ENCODE measurements around the gene TCFL5.

TCFL5 gene

DNA sequence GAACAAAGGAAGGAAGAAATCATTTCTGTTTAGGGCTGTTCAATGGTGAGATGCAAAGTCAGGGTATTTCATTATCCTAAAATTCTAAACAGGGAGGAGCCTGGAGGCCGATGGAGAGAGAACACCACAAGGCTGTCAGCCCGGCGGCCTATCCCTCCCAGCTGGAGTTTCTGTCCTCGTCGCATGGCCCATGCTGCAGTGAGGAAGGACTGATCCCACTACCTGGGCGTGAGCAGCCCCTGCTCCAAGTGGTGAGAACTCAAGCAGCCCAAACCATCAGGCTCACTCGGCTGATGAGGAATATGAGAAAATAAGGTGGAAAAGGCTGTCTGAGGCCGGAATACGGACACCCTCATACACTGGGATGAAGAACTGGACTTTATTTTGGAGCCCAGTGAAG, 33.9 kb upstream of the TCFL5 start:
- no peak for DNase-seq

DNA sequence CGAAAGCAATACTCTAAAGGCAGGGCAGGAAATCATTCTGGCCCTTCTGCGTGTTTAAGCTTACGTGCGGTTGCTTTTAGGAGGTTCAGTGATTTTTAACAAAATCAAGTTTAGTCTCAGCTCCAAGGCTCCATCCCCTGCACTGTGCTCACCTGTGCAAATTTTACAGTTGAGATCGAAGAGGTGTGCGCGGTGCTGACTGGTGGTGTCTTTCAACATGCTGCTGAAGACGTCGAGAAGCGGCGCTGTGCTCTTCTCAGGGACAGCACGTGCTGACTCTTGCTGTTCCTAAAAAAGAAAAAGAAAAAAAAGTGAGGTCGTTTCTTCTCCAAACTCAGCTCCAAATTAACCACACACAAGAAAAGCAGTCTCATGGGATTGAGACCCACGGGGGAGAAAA, 32.6 kb upstream of the TCFL5 start:
- no peak for DNase-seq

DNA sequence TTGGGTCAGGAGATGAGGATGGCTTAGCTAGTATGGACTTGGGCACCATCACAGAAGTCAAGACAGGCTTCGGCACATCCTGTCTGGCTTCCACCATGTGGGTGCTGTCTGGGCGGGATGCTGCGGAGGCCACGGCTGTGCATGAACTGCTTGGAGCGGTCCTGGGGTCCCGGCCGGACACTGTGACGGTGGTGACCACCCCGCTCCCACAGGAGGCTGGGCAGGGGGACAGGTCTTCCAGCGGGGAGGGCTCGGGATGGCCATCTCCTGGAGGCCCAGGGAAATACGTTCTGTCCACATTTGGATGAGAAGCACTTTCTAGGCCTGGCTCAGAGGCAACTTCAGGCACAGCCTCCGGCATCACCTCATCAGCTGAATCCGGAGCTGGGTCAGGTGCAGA, 32.1 kb upstream of the TCFL5 start:
- no peak for DNase-seq

DNA sequence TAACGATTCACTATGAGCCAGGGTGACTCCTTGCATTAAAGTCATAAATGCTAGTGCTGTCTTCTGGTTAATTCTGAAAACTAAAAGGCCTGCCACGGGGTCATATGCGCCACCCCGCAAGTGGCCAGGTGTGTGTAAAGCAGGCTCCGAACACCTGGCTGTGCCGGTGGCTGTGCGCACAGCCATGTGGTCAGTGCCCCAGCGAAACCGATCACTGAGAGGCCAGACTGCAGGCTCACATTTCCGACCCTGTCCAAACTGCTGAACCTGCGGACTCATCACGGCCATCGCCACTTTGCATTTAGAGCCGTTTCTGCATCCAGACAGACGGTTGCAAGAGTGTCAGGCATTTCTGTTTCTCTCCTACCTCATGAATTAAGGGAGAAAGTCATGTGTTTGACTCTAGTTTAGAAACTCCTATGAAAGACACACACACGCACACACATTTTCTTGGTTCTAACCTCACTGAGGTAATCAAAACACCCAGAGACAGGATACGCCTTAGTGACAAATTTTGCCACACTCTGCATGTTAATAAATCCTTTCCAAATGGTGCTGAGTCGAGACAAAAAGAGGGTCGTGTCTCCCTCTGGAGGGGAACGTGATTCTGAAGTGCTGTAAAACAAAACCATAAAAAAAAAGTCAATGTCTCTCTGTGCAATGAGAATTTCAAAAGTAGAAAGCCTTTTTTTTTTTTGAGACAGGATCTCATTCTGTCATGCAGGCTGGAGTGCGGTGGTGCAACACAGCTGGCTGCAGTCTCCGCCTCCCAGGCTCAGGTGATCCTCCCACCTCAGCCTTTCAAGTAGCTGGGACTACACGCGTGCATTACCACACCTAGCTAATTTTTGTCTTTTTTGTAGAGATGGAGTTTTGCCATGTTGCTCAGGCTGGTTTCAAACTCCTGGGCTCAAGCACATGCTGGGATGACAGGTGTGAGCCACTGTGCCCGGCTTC, 31.0 kb upstream of the TCFL5 start:
- no peak for DNase-seq

DNA sequence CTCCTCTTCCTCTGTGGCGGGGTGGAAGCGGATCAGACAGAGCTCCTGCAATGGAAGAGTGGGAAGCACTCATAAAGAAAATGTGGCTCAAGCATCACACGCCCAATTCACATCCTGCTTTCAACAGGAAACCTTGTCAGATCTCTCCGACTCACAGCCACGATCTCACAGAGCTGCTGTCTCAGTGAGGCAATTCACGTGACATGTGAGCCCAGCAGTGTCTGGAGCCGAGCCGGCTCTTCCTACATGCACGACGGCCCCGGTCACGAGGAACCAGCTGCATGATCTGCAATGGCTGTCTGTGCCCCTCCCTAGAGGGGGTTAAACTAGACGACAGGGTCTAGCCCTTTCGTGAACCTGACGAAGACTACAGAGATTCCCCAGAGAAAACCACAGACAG, 29.5 kb upstream of the TCFL5 start:
- no peak for DNase-seq

DNA sequence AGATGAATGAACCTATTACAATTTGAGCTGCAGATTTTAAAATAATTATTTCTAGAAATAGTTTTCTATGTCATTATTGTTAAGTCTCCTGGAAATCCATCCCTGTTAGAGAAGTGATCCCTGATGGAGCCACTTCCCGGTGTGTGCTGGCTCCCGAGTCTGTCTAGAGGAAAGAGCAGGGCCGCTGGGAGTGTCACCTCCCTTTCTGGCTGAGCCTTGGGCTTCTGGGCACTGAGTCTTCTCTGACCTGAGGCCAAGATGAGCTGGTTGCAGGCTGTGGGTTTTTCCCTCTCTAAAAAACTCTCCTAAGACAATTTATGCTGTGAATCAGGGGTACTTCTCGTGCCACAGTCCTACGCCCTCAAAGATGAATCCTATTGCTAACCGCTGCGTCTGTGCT, 28.8 kb upstream of the TCFL5 start:
- DNase-seq: no peak

DNA sequence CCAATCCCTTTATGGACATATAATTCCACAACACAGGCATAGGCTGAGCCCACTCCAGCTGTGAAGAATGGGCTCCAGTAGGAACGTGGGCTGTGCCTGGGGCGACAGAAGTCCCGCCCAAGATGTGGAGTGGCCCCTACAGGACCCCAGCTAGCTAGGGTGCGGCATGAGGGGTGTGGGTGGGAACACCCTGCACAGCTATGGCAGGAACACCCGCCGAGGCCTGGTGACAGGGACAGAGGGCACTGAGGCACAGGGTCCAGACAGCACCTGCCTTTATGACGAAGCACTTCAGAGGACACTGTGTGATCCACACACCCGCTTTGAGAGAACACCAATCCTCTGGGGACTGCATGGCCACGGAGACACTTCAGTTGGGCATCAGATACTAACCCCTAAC, 28.2 kb upstream of the TCFL5 start:
- no peak for DNase-seq

DNA sequence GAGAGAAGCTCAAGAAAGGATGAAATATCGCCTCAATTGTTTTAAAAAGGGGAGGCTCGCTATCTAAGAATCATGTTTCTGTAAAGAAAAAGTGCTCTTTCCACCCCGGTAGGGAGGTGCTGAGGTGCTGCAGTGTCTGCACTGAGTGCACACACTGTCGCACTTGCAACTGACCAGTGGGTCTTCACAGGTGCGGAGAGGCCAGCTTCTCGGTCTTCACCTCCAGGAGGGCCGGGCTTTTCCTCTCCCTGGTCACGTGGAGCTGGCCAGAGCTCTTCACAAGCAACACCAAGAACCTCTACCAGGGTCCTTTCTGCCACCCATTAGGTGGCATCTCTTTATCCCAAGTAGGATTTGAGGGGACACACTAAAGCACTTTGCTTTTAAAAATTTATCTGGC, 27.8 kb upstream of the TCFL5 start:
- no peak for DNase-seq

DNA sequence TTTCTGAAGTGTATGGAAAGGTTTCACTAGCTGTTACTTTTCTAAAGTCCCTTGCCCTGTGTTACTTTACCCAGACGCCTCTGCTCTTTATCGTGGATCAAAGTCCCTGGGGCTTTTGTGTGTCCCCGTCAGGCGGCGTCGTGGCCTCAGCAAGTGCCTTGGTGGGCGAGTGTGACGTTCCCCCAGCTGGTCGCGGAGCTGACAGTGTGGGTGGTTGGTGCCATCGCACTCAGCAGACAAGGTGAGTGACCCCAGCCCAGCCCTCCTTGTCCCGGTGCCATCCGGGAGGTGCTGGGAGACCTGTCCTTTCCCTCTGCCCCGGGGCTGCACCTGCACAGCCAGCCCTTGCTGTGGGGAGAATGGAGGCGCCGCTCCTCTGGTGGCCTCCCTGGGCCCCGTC, 27.3 kb upstream of the TCFL5 start:
- DNase-seq: no peak

DNA sequence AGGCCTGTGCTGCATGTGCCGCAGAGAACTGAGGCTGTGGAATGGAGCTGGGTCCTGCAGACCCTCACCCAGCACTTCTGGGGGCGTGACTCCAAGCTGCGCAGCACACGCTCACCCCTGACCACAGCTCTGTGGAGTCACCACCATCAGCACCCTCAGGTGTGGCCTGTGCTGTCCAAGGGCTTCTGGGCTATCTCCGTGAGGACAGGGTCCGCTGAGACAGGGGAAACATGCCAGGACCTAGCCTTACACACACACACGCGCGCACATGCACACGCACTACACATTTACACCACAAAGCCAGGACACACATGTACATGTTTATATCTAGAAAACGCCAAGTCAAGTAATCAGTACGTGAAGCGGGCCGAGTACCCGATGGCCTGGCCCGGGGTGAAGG, 26.8 kb upstream of the TCFL5 start:
- DNase-seq: no peak

DNA sequence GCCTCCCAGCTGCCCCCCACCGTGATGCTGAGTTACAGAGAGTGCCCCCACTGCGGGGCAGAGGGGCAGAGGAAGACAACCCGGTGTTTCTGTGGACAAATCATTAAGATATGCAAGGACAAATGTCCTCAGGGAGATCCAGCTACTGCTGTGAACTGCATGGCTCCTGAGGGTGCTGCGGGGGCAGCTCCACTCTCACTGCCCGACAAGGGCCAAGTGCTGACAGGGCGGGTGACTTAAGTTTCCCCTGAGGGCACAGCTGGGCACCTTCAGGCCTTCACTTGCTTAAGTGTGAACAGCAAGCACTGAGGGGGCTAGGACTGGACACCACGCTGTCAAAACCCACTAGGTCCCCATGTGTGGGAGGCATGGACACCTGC, 26.2 kb upstream of the TCFL5 start:
- DNase-seq: no peak

DNA sequence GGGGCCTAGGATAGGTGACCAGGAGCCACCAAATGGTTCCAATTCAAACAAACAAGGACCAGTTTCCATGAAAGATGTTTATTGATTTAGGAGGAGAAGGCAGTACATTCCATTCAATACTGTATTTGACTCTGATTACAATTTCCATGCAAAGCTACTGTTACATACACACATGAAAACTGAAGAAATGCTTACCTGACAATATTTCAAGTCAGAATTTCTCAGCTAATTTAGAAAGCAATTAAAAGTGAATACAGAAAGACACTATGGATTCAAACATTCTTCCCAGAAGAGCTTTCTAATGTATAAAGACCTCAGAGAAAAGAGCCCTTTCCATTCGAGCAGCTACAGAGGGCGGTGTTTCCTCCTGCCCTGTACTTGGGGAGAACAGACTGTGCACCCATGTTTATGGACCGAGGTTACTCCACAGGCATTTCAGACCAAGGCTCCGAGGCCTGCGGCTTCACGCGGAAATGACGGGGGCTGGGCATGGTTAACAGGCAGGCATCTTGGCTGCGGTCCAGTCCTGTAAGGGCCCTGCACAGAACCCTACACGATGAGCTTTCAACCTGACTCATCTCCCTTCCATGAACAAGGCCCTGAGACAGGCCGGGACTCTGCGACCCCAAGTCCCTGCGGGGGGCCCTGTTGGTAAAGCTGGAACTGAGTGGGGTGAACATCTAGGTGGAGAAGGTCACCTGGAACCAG, 25.7 kb upstream of the TCFL5 start:
- DNase-seq: peak; percentile 83

DNA sequence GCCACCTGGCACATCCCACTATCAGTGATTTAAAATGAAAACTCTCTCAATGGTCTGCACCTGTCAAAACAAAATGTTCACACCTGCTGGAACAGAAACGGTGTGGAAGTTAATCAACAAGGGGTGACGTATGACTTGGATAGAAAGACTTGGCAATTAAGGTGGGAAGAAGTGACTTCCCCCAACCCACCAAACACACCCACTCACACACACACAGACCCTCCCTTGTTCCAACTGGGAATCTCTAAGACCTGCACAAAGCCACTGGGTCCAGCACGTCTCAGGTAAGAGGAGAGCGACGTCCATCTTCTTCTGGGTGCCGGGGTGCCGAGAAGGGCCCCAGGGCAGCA, 25.1 kb upstream of the TCFL5 start:
- no peak for DNase-seq

DNA sequence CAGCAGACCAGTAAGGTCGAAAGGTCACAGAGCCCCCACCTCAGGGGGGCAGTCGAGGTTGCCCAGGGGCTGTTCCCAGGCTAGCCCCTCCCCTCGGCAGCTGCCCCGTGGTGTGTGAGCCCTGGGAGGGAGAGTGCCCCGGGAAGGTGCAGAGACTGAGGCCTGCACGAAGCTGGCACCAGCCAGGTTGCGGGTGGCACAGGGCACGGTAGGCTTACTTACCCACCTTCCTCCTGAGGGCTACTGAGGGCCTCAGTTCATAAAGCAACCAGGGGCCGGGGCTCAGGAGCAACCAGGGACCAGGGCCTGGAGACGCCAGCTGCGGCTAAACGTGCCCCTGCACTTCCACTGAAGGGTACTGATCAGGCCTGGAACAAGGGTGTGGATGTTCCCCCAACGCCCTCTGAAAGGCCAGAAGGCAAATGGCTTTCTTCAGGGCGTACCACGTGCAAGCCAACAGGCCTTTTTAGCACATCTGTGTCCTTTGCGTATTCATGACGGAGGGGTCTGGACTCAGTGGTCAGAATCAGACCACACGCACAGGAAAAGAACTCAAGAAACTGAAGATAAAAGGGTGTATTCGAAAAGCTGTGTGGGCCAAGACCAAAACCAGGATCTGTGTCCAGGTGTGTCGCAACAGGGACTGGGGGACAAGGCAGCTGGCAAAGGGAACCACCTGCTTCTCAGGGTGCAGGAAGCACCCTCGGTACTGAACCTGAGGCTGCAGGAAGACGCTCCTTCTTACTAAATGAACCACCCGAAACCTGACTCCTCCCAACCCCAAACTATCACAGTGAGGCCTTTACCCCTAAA, 24.5 kb upstream of the TCFL5 start:
- DNase-seq: no peak

DNA sequence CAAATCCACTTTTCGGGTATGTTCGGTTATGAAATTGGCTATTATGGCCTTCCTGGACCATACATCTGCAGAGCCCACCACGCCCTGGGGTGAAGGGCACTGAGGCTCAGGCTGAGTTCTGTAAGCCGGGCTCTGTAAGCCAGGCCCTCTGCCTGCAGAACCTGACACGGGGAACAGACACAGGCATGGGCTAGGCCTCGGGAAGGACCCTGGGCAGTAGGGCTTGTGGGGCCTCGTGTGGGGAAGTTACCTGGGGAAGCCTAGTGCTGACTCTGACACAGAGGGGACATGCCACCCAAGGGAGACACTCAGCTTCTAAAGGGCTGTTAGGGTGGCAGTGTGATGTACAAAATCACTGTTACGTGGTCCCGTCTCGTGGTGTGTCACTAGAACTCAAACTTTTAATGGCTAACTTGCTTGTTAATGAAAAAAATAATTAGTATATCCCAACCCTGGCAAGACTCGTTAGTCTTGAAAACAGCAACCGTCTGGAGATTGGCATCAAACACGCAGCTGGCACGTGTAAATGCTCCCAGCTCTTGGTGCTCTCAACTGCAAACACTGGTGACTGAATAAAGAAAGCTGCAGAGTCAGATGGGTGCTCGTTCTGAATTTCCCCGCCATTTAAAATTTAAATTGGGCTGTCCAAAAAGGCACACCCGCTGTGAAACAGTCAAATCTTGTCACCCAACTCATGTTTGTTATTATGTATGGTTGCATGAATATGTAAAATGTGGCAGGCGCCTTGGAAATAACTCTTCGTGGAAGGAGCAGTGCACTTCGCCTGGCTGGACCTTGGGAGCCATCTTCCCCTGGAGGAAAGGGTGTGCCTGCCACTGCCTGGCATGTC, 23.6 kb upstream of the TCFL5 start:
- DNase-seq: no peak

DNA sequence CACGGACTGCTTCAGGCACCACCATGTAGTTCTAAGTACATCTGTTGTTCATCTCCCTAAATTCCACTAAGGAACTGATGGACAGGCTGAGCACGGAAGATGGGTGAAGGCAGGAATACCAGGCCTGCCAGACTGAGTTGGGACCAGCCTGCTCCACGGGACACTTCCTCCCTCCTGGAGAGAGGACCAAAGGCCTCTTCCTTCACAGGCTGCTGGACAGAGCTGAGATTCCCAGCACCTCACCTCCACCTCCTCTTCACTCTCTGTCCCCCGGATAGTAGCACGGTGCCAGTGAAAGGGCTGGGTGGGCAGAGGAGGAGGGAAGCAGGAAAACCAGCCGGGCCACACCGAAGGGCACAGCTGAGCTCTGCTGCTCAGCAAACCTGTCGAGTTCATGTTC, 22.9 kb upstream of the TCFL5 start:
- no peak for DNase-seq

DNA sequence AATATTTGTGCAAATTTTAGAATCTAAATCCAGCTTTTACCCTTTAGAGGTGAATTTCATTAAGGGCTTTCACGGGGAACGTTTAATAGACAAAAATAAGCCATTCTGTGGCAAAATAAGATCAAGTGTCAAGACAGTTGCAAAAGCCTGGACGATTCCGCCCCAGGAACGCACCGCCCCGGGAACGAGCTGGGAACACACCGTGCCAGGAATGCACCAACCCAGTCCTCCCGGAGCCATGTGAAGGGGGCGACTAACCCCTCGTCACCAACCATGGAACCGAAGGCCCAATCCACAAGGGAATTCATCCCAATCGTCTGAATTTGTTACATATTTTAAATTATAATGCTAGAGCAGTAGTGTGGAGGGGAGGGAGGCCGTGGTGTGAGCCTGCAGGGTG, 20.8 kb upstream of the TCFL5 start:
- no peak for DNase-seq

DNA sequence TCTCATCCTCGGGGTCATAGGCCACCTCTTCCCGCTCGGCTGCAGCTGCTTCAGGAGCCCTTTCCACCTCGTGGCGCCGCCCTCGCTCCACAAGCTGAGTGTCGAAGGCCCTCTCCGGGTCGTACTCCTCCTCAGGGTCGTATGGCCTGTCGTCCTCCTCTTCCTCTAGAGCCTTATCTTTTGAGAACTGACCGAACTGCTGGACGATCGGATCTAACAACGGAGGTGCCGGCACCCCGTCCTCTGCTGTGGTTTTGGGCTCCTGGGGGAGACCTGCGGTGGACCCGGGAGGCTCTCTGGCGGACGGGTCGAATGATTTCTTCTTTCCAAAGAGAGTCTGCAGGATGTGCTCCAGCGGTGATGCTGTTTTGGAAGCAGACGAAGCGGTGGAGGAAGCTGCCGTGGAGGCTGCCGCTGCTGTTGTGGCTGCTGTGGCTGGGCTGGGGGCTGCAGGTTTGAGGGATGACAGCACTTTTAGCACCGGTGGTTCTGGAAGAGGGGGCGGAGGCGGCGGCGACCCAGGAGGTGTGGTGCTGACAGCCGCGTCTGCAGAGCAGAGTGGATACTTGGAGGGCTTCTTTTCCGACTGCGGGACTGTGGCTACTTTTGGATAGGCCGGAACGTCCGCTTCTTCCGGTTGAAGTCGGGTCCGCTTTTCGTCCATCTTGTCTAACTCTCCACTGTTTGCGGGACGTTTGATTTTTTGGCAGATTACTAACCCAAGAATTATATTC, 20.2 kb upstream of the TCFL5 start:
- no peak for DNase-seq

DNA sequence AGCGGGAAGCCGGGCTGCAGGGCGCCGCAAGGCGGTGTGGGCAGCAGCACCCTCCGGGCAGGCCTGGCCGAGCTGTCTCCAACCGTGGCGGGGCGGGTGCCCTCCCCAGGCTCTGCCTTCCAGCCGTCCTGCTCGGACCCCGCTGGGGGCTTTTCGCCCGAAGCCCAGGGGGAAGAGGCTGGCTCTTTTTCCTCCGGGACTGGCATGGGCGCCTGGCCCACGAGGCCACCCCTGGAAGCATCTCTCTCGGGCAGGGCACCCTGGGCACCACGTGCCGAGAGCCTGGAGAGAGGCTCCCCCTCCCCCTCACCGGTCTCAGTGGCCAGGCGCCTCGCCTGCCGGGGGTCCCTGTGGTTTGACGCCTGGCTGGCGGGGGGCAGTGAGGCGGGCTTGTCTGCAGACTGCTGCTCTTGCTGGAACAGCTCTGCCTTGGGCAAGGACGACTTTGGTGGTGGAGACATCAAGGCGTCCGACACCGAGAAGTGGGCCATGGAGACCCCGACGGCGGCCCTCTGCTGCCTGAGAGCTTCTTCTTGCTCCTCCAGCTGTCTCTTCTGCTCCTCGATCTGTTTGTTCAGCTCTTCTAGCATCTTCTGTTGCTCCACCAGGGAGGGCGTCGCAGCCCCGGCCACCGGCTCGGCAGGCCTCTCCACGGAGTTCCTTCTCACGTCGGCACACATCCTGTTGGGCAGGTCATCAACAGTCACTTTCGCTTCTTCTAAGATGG, 19.5 kb upstream of the TCFL5 start:
- DNase-seq: no peak

DNA sequence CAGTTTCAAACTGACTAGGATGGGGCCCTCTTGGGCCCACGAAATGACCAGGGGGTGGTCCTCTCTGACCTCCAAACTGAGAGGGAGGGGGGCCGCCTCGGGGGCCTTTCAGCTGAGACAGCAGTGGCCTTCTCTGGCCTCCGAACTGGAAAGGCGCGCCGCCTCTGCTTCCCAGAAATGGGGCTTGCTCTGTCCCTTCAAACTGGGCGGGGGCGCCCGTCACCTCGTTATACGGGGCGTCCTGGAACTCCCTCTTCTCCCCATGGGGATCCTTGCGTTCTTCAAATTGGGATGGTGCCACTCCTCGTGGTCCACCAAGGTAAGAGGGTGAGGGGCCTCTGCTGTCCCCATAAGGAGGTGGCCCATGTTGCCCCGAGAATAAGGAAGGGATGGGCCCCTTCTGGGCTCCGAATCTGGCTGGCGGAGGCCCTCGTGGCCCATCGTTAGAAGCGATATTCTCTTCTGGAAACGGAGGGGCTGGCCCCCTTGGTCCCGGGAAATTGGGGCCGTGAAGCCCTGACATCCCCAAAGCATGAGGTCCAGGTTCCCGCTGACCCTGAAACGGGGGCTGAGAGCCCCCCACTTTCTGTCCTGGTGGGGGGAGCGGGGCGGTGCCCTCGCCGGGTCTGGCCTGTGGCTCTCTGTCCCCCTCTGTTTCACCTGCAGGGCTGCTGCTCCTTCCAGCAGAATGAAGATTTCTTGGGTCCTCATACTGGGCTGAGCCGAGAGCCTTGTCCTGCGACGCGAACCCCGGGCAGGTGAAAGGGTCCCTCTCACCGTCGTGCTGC, 18.7 kb upstream of the TCFL5 start:
- DNase-seq: no peak

All from hematopoietic multipotent progenitor cell treated with erythropoietin and hydrocortisone succinate and interleukin-3 and kit ligand, for 6 days (in vitro differentiated cells).